Activated CD4-positive, alpha-beta memory T cell treated with anti-CD3 and anti-CD28 coated beads for 36 hours (primary cell): Measurements from ENCODE around the gene HBD. TPM values are rescaled to one million over a fixed set of nuclear protein-coding genes. Genes with fewer than 3 reads are reported as not detected.
"Not testable (repeated sequence)": the region's sequence is repeated elsewhere in the genome, so short reads cannot be mapped to it uniquely, and the experiment has no call there.

Experiments
- CTCF ChIA-PET: fragments of 350-600 bp; sonication (Branson Sonifier 250); formaldehyde crosslinking; loops from one replicate; lab custom pipeline; 2021; ENCODE audit warnings: antibody characterized with exemption, inconsistent platforms; lab: Charles Lee
- POLR2A ChIA-PET: fragments of 350-600 bp; sonication (Branson Sonifier 250); formaldehyde crosslinking; loops from one replicate; lab custom pipeline; 2021; ENCODE audit warnings: antibody characterized with exemption; lab: Charles Lee
- DNase-seq: peaks from one replicate; pipeline ENCODE4 v3.0.0-alpha.2; 2020
- H3K27ac Mint-ChIP-seq: one replicate; pipeline ENCODE4 v1.8.0; 2021; ENCODE audit warnings: mixed read lengths
- H3K27me3 Mint-ChIP-seq: one replicate; pipeline ENCODE4 v1.8.0; 2021; ENCODE audit warnings: mixed read lengths
- H3K36me3 Mint-ChIP-seq: one replicate; pipeline ENCODE4 v1.8.0; 2021; ENCODE audit warnings: mixed read lengths
- H3K4me1 Mint-ChIP-seq: one replicate; pipeline ENCODE4 v1.8.0; 2021; ENCODE audit warnings: low read depth, mixed read lengths
- H3K4me3 Mint-ChIP-seq: one replicate; pipeline ENCODE4 v1.8.0; 2021; ENCODE audit warnings: mild to moderate bottlenecking, mixed read lengths
- H3K9me3 Mint-ChIP-seq: one replicate; pipeline ENCODE4 v1.8.0; 2021; ENCODE audit warnings: mixed read lengths
- intact Hi-C: fragments of 100-400 bp; cut with micrococcal nuclease; formaldehyde crosslinking; loops from one replicate; pipeline ENCODE4 v1.15.1; 2023
- total RNA-seq, 2 experiments: library from RNA; stranded (reverse); gene quantifications; one replicate each; pipeline ENCODE4 v1.2.3, GENCODE V29; 2021

Gene HBD
- total RNA-seq, 2 experiments from 2014 or later: not detected

- POLR2A ChIA-PET: no interaction called here
- no peak within 1 kb of the TSS for H3K27ac Mint-ChIP-seq
- intact Hi-C loops: no loop called here
- no peak within 1 kb of the TSS for H3K4me3 Mint-ChIP-seq
- DNase-seq: no peak
- CTCF ChIA-PET: no interaction called here
- no peaks in the 10 kb centered on the region for H3K27me3 Mint-ChIP-seq
- H3K9me3 Mint-ChIP-seq: no peaks in the 10 kb centered on the region
- no peaks in the 10 kb centered on the region for H3K36me3 Mint-ChIP-seq
- no peaks in the 10 kb centered on the region for H3K4me1 Mint-ChIP-seq
Observed at GRCh38 chr11:5269715-5270147, 35.4 kb upstream of the HBD start, which contains the start of gene HBE1. HBE1 (minus strand) TSS chr11:5269945; CDS start chr11:5269890, 55 bp downstream.

GRCh38 chr11:5267033-5267563, 32.8 kb upstream of the HBD start:
- intact Hi-C loops: no loop called here
- no peaks in the 10 kb centered on the region for H3K27me3 Mint-ChIP-seq
- H3K4me3 Mint-ChIP-seq: no peak overlapping the region
- H3K4me1 Mint-ChIP-seq: no peaks in the 10 kb centered on the region
- H3K9me3 Mint-ChIP-seq: no peaks in the 10 kb centered on the region
- ChIA-PET POLR2A (no interaction called here), CTCF (interaction anchor here (1.3 kb wide), 1 partner anchor 33 kb away, joined by 3 read pairs; no protein-coding TSS in a partner anchor)
- no peak overlapping the region for H3K27ac Mint-ChIP-seq
- no peak for DNase-seq
- H3K36me3 Mint-ChIP-seq: no peaks in the 10 kb centered on the region

DNA sequence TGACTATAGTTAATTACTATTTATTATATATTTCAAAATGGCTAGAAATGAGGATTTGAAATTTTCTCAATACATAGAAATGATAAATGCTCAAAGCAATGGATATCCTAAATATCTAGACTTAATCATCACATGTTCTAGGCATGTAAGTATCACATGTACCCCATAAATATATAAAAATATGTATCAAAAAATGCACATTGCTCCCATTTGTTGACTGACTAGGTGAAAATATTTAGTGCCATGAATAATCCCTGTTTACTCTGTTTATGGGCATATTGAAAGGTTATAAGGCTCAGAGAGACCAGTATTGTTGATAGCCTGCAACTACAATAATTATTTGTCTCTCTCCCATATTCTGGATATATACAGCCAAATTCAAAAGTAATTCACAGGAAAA, 32.3 kb upstream of the HBD start:
- Mint-ChIP-seq H3K9me3 (no peaks in the 10 kb centered on the region), H3K27ac (no peak overlapping the region), H3K36me3 (no peaks in the 10 kb centered on the region), H3K27me3 (no peaks in the 10 kb centered on the region), H3K4me1 (no peaks in the 10 kb centered on the region), H3K4me3 (no peak overlapping the region)
- ChIA-PET CTCF (interaction anchor here (1.3 kb wide), 1 partner anchor 34 kb away, joined by 3 read pairs; no protein-coding TSS in a partner anchor), POLR2A (no interaction called here)
- no peak for DNase-seq
- intact Hi-C loops: no loop called here

DNA sequence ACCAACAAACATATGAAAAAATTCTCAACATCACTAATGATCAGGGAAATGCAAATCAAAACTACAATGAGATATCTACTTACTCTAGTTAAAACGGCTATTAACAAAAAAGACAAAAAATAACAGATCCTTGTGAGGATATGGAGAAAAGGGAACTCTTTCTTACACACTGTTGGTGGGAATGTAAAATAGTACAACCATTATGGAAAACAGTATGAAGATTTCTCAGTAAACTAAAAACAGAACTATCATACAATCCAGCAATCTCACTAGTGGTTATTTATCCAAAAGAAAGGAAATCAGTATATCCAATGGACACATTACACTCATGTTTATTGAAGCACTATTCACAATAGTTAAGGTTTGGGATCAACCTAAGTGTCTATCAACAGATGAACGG, 31.5 kb upstream of the HBD start:
- Mint-ChIP-seq H3K36me3 (no peaks in the 10 kb centered on the region), H3K4me1 (no peaks in the 10 kb centered on the region), H3K27me3 (no peaks in the 10 kb centered on the region), H3K4me3 (no peak overlapping the region), H3K9me3 (no peaks in the 10 kb centered on the region), H3K27ac (no peak overlapping the region)
- POLR2A ChIA-PET: no interaction called here
- CTCF ChIA-PET: no interaction called here
- intact Hi-C loops: no loop called here
- DNase-seq: no peak

DNA sequence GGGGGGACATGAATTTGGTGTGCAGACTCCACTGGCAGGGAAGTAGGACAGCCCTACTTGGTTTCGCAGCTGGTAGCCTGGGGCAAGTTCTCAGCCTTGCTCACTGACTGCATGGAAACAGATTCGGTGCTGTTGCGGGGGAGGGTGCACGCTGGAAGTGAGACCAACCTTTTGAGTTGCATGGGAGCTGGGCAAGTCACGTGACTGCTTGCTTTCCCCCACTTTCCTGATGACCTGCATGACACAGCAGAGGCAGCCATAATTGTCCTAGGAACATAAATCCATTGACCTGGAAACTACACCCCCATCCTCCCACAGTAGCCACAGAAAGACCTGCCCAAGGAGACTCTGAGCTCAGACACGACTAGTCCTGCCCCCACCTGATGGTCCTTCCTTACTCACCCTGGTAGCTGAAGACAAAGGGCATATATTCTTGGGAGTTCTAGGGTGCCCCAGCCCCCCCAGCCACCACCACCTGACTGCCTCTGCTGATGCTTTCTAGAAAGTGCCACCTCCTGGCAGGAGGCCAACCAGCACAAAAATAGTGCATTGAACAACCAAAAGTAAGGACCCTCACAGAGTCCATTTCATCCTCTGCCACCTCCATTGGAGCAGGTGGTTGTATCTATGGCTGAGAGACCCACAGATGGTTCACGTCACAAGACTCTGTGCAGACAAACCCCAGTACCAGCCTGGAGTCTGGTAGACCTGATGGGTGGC, 24.4 kb upstream of the HBD start:
- ChIA-PET CTCF (no interaction called here), POLR2A (no interaction called here)
- intact Hi-C loops: no loop called here
- Mint-ChIP-seq H3K9me3 (peaks cover 10% of the 10 kb centered on the region), H3K36me3 (no peaks in the 10 kb centered on the region), H3K27ac (no peak overlapping the region), H3K4me1 (no peaks in the 10 kb centered on the region), H3K4me3 (no peak overlapping the region), H3K27me3 (peaks cover 1% of the 10 kb centered on the region)
- DNase-seq: no peak

DNA sequence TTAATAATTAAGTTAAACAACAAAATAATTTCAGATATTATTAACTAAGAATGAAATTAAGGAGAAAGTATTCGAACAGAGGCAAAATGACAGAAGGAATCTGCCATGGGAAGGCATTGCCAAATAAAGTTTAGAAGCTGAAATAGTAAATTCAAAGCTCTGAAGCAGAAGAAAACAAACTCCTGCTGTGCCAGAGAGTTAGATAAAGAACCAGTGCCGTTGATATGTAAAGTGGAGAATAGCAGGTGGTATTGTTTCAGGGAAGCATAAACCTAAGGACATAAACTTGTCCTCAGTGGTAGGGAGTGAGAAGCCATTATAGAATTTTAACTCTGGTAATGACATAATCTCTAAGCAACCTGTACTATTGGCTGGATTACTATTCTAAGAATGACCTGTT, 23.0 kb upstream of the HBD start:
- intact Hi-C loops: no loop called here
- Mint-ChIP-seq H3K4me3 (no peak overlapping the region), H3K27ac (no peak overlapping the region), H3K36me3 (no peaks in the 10 kb centered on the region), H3K27me3 (peaks cover 1% of the 10 kb centered on the region), H3K9me3 (peaks cover 10% of the 10 kb centered on the region), H3K4me1 (no peaks in the 10 kb centered on the region)
- ChIA-PET POLR2A (no interaction called here), CTCF (no interaction called here)
- no peak for DNase-seq

DNA sequence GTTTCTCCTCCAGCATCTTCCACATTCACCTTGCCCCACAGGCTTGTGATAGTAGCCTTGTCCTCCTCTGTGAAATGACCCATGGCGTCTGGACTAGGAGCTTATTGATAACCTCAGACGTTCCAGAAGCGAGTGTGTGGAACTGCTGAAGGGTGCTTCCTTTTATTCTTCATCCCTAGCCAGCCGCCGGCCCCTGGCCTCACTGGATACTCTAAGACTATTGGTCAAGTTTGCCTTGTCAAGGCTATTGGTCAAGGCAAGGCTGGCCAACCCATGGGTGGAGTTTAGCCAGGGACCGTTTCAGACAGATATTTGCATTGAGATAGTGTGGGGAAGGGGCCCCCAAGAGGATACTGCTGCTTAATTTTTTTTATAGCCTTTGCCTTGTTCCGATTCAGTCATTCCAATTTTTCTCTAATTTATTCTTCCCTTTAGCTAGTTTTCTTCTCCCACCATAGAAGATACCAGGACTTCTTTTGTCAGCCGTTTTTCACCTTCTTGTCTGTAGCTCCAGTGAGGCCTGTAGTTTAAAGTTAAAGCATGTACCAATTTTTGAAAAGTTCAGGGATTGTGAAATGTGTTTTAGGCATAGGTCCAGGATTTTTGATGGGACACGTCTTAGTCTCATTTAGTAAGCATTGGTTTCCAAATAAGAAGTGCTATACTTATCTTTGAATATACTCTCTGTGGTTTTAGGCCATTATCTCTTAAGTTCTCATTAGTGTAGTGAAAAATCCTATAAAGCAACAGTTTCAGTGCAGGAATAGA, 20.5 kb upstream of the HBD start, which contains the start of gene HBG2:
HBG2 (minus strand) TSS at position 136 of the 768 bp plus-strand sequence; CDS start at position 83, 53 bp downstream.
- H3K4me3 Mint-ChIP-seq, H3K27ac Mint-ChIP-seq, DNase-seq, H3K27me3 Mint-ChIP-seq, H3K9me3 Mint-ChIP-seq, POLR2A ChIA-PET, H3K36me3 Mint-ChIP-seq, intact Hi-C loops, CTCF ChIA-PET, H3K4me1 Mint-ChIP-seq: not testable (repeated sequence)

GRCh38 chr11:5254023-5254422, 19.7 kb upstream of the HBD start:
- H3K27me3 Mint-ChIP-seq, H3K9me3 Mint-ChIP-seq, H3K36me3 Mint-ChIP-seq, DNase-seq, H3K4me1 Mint-ChIP-seq, H3K27ac Mint-ChIP-seq, H3K4me3 Mint-ChIP-seq, POLR2A ChIA-PET, intact Hi-C loops, CTCF ChIA-PET: not testable (repeated sequence)

- H3K27ac Mint-ChIP-seq, H3K4me1 Mint-ChIP-seq, CTCF ChIA-PET, DNase-seq, H3K4me3 Mint-ChIP-seq, intact Hi-C loops, H3K9me3 Mint-ChIP-seq, H3K36me3 Mint-ChIP-seq, POLR2A ChIA-PET, H3K27me3 Mint-ChIP-seq: not testable (repeated sequence)
Observed at GRCh38 chr11:5253440-5253839, 19.2 kb upstream of the HBD start.

GRCh38 chr11:5252919-5253265, 18.6 kb upstream of the HBD start:
- peaks cover 3% of the 10 kb centered on the region for H3K27me3 Mint-ChIP-seq
- intact Hi-C loops: no loop called here
- H3K36me3 Mint-ChIP-seq: no peaks in the 10 kb centered on the region
- no peaks in the 10 kb centered on the region for H3K9me3 Mint-ChIP-seq
- DNase-seq: no peak
- H3K27ac Mint-ChIP-seq: no peak overlapping the region
- ChIA-PET POLR2A (no interaction called here), CTCF (no interaction called here)
- H3K4me1 Mint-ChIP-seq: no peaks in the 10 kb centered on the region
- H3K4me3 Mint-ChIP-seq: no peak overlapping the region

DNA sequence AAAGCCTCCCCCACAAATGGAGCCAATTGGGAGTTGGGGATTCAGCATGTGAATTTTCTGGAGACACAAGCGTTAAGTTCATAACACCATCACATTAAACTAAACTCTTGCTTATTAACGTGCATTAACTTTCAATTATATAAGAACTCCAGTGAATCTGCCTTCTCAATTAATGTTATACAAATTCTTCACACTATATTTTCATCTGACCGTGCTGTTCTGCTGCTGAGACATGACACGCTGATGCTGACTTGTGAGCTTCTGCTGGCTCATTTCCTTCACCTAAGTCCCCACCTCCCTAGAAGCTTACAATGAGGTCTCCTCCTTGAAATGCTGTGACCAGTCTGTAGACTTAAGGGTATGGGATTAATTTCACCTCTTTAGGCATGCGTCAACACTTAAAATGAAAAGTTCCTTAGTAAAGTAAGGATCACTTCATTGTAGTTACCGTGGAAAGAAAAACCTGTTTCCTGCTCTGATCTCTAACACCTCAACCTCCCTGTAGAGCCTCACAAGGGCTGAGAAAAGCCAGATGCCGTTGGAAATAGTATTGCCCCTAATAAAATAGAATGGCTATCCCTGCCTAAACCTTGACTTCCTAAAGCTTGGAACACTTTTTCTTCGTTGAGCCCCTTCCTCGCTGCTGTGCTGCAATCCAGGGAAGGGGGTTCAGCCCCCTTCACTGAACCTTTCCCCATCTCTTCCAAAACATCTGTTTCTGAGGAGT, 18.1 kb upstream of the HBD start:
- H3K9me3 Mint-ChIP-seq: no peaks in the 10 kb centered on the region
- no peak for DNase-seq
- ChIA-PET CTCF (no interaction called here), POLR2A (no interaction called here)
- no peak overlapping the region for H3K4me3 Mint-ChIP-seq
- peaks cover 3% of the 10 kb centered on the region for H3K27me3 Mint-ChIP-seq
- H3K27ac Mint-ChIP-seq: no peak overlapping the region
- no peaks in the 10 kb centered on the region for H3K4me1 Mint-ChIP-seq
- H3K36me3 Mint-ChIP-seq: no peaks in the 10 kb centered on the region
- intact Hi-C loops: no loop called here

DNA sequence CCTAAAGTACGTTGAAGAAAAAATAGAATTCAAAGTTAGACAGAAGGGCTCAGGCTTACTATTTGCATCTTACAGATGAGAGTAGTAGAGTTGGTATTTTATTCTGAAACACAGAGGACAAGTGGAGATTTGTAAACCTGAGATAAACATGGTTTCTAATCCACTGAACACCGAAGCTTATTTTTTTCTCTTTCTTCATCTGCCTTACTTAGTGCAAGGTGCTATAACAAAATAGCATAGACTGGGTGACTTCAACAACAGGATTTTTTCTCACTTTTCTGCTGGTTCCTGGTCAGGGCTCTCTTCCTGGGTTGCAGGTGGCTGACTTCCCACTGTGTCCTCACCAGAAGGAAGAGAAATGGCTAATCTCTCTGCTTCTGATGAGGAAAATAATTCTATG, 17.5 kb upstream of the HBD start:
- no peak for DNase-seq
- ChIA-PET POLR2A (no interaction called here), CTCF (no interaction called here)
- H3K4me3 Mint-ChIP-seq: no peak overlapping the region
- no peaks in the 10 kb centered on the region for H3K9me3 Mint-ChIP-seq
- H3K36me3 Mint-ChIP-seq: no peaks in the 10 kb centered on the region
- H3K27ac Mint-ChIP-seq: no peak overlapping the region
- H3K27me3 Mint-ChIP-seq: peaks cover 2% of the 10 kb centered on the region
- no peaks in the 10 kb centered on the region for H3K4me1 Mint-ChIP-seq
- intact Hi-C loops: no loop called here
